Left ventricle myocardium inferior (tissue), 1 donor: ENCODE data around the gene MRPS24. TPM values are rescaled to one million over a fixed set of nuclear protein-coding genes. Genes with fewer than 3 reads are reported as not detected.

Experiments
- total RNA-seq: library from RNA; stranded (reverse); fragmentation: NEBNext Ultra II Directional; extraction: Animal tissue kit (Norgen Biotek cat#: 25700); gene quantifications from one replicate; pipeline ENCODE4 v1.2.1, GENCODE V29; 2021
- donor health status: DM: no; HTN: yes; CAD: no; lungs with severe emphysema.

Gene MRPS24
- total RNA-seq, 1 donor from 2014 or later, result 167 TPM

Other genes starting within 250 kb of the MRPS24 start
- gene COA1, start 140.0 kb downstream of the MRPS24 start, total RNA-seq, result 76.5 TPM
- 44.8 TPM for gene BLVRA, start 110.8 kb downstream of the MRPS24 start, total RNA-seq
- gene URGCP, start 37.1 kb upstream of the MRPS24 start, total RNA-seq, result 39.6 TPM
- gene UBE2D4, start 56.9 kb upstream of the MRPS24 start, total RNA-seq, result 44.9 TPM
- not detected for gene SPDYE1, start 128.4 kb upstream of the MRPS24 start, total RNA-seq
- 33.1 TPM for gene DBNL, start 175.2 kb upstream of the MRPS24 start, total RNA-seq
- gene PGAM2, start 196.1 kb upstream of the MRPS24 start, total RNA-seq, result 671 TPM
- 12.4 TPM for gene POLM, start 213.0 kb upstream of the MRPS24 start, total RNA-seq
- 20.5 TPM for gene AEBP1, start 234.8 kb upstream of the MRPS24 start, total RNA-seq